Measurements from ENCODE around the gene ABCA12. TPM values are rescaled to one million over a fixed set of nuclear protein-coding genes. Genes with fewer than 3 reads are reported as not detected.

The ABCA12 gene
- total RNA-seq, 1 experiment from 2014 or later, result 1.3 TPM

DNA sequence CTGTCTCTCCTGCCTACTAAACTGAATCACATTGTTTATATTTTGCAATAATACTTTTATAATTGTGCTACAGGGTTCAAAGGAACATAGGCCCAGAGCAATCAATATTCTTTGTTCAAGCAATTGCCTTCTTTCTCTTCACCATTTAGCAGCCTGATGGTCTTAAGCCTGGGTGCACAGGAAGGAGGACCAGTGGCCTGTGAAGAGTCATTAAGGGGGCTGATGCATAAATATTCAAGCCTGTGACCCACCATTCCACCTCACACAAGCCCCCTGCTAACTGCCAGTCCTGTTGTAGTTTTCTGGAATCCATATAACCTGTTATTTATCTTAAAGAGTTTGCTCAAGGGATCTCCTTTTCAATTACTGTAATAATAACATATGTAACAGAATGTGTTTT lies 56.0 kb downstream of the ABCA12 start:
- no peak for DNase-seq (ENCODE audit: low read depth, low spot score)
- no peaks in the 10 kb centered on the region for H3K9me3 ChIP-seq (ENCODE audit: control insufficient read depth in 1 of 2, insufficient read depth in 1 of 2, low read depth in 1 of 2, low read length in 2 of 2)
- TF ChIP-seq, protein P1, sequence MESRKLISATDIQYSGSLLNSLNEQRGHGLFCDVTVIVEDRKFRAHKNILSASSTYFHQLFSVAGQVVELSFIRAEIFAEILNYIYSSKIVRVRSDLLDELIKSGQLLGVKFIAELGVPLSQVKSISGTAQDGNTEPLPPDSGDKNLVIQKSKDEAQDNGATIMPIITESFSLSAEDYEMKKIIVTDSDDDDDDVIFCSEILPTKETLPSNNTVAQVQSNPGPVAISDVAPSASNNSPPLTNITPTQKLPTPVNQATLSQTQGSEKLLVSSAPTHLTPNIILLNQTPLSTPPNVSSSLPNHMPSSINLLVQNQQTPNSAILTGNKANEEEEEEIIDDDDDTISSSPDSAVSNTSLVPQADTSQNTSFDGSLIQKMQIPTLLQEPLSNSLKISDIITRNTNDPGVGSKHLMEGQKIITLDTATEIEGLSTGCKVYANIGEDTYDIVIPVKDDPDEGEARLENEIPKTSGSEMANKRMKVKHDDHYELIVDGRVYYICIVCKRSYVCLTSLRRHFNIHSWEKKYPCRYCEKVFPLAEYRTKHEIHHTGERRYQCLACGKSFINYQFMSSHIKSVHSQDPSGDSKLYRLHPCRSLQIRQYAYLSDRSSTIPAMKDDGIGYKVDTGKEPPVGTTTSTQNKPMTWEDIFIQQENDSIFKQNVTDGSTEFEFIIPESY (IDR thresholded peaks at IDR 0.05; ENCODE audit: extremely low read depth, insufficient replicate concordance, low read length), result no peak
- no peak for TF ChIP-seq SRF (IDR thresholded peaks at IDR 0.05; ENCODE audit: low read depth)
- no peaks in the 10 kb centered on the region for H3K9me2 ChIP-seq (ENCODE audit: insufficient read depth)
- BruUV-seq (replicated peaks), result no TSS peak
- H3K4me2 ChIP-seq (ENCODE audit: low read length), result no peak overlapping the region
- no peaks in the 10 kb centered on the region for H3K79me2 ChIP-seq (ENCODE audit: insufficient read depth, low read length)
- no peaks in the 10 kb centered on the region for H3K36me3 ChIP-seq (ENCODE audit: control insufficient read depth in 1 of 2, insufficient read depth in 2 of 2, low read length in 2 of 2)
- intact Hi-C loops (cut with micrococcal nuclease), result no loop called here
- H3K27ac ChIP-seq (ENCODE audit: low read depth, low read length), result no peak overlapping the region
- RAD21 ChIA-PET (ENCODE audit: low non-redundant PET in 1 of 2, low total read pairs in 2 of 2, uncharacterized antibody in 2 of 2, unreplicated experiment in 2 of 2), result no interaction called here
- POLR2A ChIA-PET, result no interaction called here
- H4K20me1 ChIP-seq (ENCODE audit: insufficient read depth), result no peaks in the 10 kb centered on the region
- H3K27me3 ChIP-seq (ENCODE audit: insufficient read depth, low read length), result no peaks in the 10 kb centered on the region
- H3K9ac ChIP-seq (ENCODE audit: low read length), result no peak overlapping the region
- H2AFZ ChIP-seq (ENCODE audit: low read depth, low read length, poor library complexity, severe bottlenecking), result no peak overlapping the region
- ATAC-seq, result no peak
- no peaks in the 10 kb centered on the region for H3K4me1 ChIP-seq (ENCODE audit: control insufficient read depth in 1 of 2, insufficient read depth in 2 of 2, low read length in 2 of 2)
- CTCF ChIA-PET, result no interaction called here
- H3K4me3 ChIP-seq (replicated peaks in 1 of 2; ENCODE audit: low read depth in 1 of 2, low read length in 2 of 2), result no peak overlapping the region

DNA sequence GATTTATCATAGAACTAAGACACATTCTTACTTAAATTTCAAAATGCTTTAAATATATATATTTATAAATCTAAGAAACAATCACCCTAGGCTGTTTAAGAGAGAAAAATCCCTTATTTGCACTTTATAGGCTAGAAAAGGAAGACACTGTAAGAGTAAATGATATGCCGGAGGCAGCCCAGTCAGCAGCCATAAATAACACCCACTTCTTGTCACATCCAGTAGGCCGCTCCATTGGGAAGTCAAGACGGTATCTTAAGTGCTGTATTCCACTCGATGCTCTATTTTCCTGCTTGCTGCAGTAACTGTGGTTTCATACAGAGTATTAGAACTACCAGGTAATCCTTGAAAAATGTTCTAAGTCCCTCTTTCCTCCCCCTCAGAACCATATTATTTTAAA lies 57.9 kb downstream of the ABCA12 start:
- no peak overlapping the region for H3K4me2 ChIP-seq (ENCODE audit: low read length)
- POLR2A ChIA-PET, result no interaction called here
- CTCF ChIA-PET, result no interaction called here
- no peaks in the 10 kb centered on the region for H3K9me2 ChIP-seq (ENCODE audit: insufficient read depth)
- no peak for ATAC-seq
- RAD21 ChIA-PET (ENCODE audit: low non-redundant PET in 1 of 2, low total read pairs in 2 of 2, uncharacterized antibody in 2 of 2, unreplicated experiment in 2 of 2), result no interaction called here
- no TSS peak for BruUV-seq (replicated peaks)
- no peaks in the 10 kb centered on the region for H3K36me3 ChIP-seq (ENCODE audit: control insufficient read depth in 1 of 2, insufficient read depth in 2 of 2, low read length in 2 of 2)
- TF ChIP-seq SRF (IDR thresholded peaks at IDR 0.05; ENCODE audit: low read depth) (no peak), POLR2AphosphoS5 (IDR thresholded peaks at IDR 0.05; ENCODE audit: low read depth, low read length) (no peak), TCF7L2 (IDR thresholded peaks at IDR 0.05; ENCODE audit: borderline replicate concordance, extremely low read depth, insufficient read depth, insufficient read length) (no peak), ZNF274 (IDR thresholded peaks at IDR 0.05; ENCODE audit: low read depth, low read length) (no peak), SP1 (IDR thresholded peaks at IDR 0.05; ENCODE audit: low read depth) (no peak), POLR2A (IDR thresholded peaks at IDR 0.05; ENCODE audit: borderline replicate concordance, extremely low read depth, insufficient read depth, insufficient read length) (no peak), FOSL1 (IDR thresholded peaks at IDR 0.05; ENCODE audit: low read depth) (no peak), ZFX (IDR thresholded peaks at IDR 0.05) (no peak), SIN3A (IDR thresholded peaks at IDR 0.05; ENCODE audit: low read depth) (no peak), CEBPB (IDR thresholded peaks at IDR 0.05; ENCODE audit: low read depth) (no peak)
- TF ChIP-seq, protein P2, sequence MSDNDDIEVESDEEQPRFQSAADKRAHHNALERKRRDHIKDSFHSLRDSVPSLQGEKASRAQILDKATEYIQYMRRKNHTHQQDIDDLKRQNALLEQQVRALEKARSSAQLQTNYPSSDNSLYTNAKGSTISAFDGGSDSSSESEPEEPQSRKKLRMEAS (IDR thresholded peaks at IDR 0.05), result no peak
- TF ChIP-seq, protein P1 (IDR thresholded peaks at IDR 0.05; ENCODE audit: extremely low read depth, insufficient replicate concordance, low read length), result no peak
- intact Hi-C loops (cut with micrococcal nuclease), result no loop called here
- H3K4me1 ChIP-seq (ENCODE audit: control insufficient read depth in 1 of 2, insufficient read depth in 2 of 2, low read length in 2 of 2), result no peaks in the 10 kb centered on the region
- DNase-seq (ENCODE audit: low read depth, low spot score), result no peak
- no peaks in the 10 kb centered on the region for H4K20me1 ChIP-seq (ENCODE audit: insufficient read depth)
- no peak overlapping the region for H3K4me3 ChIP-seq (replicated peaks in 1 of 2; ENCODE audit: low read depth in 1 of 2, low read length in 2 of 2)
- H3K27ac ChIP-seq (ENCODE audit: low read depth, low read length), result no peak overlapping the region
- H2AFZ ChIP-seq (ENCODE audit: low read depth, low read length, poor library complexity, severe bottlenecking), result no peak overlapping the region
- H3K9me3 ChIP-seq (ENCODE audit: control insufficient read depth in 1 of 2, insufficient read depth in 1 of 2, low read depth in 1 of 2, low read length in 2 of 2), result no peaks in the 10 kb centered on the region
- no peaks in the 10 kb centered on the region for H3K27me3 ChIP-seq (ENCODE audit: insufficient read depth, low read length)
- H3K9ac ChIP-seq (ENCODE audit: low read length), result no peak overlapping the region
- H3K79me2 ChIP-seq (ENCODE audit: insufficient read depth, low read length), result no peaks in the 10 kb centered on the region

All from HCT116 (cell line).